ENCODE measurements around the gene C2CD4A. TPM values are rescaled to one million over a fixed set of nuclear protein-coding genes. Genes with fewer than 3 reads are reported as not detected.

Gene C2CD4A
- total and polyA plus RNA-seq, 10 donors = 0.04 to 0.08 (median 0.06) TPM; not detected in 7

- Histone ChIP-seq H3K4me3 (no peak overlapping the region), H3K27me3 (replicated peaks in 1 of 7) (no peaks in the 10 kb centered on the region), H3K4me1 (no peaks in the 10 kb centered on the region), H3K27ac (no peak overlapping the region), H3K9me3 (no peaks in the 10 kb centered on the region), H3K36me3 (no peaks in the 10 kb centered on the region)
- intact Hi-C loops (cut with DNase I; ENCODE audit: low total_unique reads) = no loop called here
- no peak for TF ChIP-seq POLR2AphosphoS5 (IDR thresholded peaks at IDR 0.05)
- no peak for TF ChIP-seq CTCF (IDR thresholded peaks at IDR 0.05 in 8 of 11, conservative IDR thresholded peaks at IDR 0.05 in 3 of 11)
- no peak for TF ChIP-seq POLR2A (IDR thresholded peaks at IDR 0.05)
- WGBS, 5 donors = 64 to 85% (median 82%) methylated on average over 4 of the region's 4 CpGs
- no peak for DNase-seq
These were observed 45.3 kb downstream of the C2CD4A start for GRCh38 chr15:62112081-62112480.

- H3K4me1 ChIP-seq = no peaks in the 10 kb centered on the region
- 76 to 86% (median 83%) methylated on average over 11 of the region's 11 CpGs for WGBS, 5 donors
- no peak overlapping the region for H3K4me3 ChIP-seq
These were observed 46.1 kb downstream of the C2CD4A start for GRCh38 chr15:62112616-62113593.

GRCh38 chr15:62115847-62116246 is 49.1 kb downstream of the C2CD4A start:
- no peaks in the 10 kb centered on the region for H3K9me3 ChIP-seq
- intact Hi-C loops (cut with DNase I; ENCODE audit: low total_unique reads) = no loop called here
- H3K4me3 ChIP-seq = no peak overlapping the region
- 11 to 24% (median 14%) methylated on average over 1 of the region's 1 CpG for WGBS, 5 donors
- peaks cover 0 to 17% (median 5%) of the 10 kb centered on the region in 6 donors for H3K4me1 ChIP-seq
- no peaks in the 10 kb centered on the region for H3K36me3 ChIP-seq
- no peaks in the 10 kb centered on the region for H3K27me3 ChIP-seq (replicated peaks in 1 of 7)
- H3K27ac ChIP-seq = no peak overlapping the region
- DNase-seq = no peak
- TF ChIP-seq POLR2AphosphoS5 (IDR thresholded peaks at IDR 0.05) (no peak), CTCF (IDR thresholded peaks at IDR 0.05 in 8 of 11, conservative IDR thresholded peaks at IDR 0.05 in 3 of 11) (no peak)

More at GRCh38 chr15:62112616-62113593, 46.1 kb downstream of the C2CD4A start:
- TF ChIP-seq POLR2A (IDR thresholded peaks at IDR 0.05) (no peak), POLR2AphosphoS5 (IDR thresholded peaks at IDR 0.05) (no peak), CTCF (IDR thresholded peaks at IDR 0.05 in 8 of 11, conservative IDR thresholded peaks at IDR 0.05 in 3 of 11) (no peak)
- no peaks in the 10 kb centered on the region for H3K36me3 ChIP-seq
- no peak for DNase-seq
- intact Hi-C loops (cut with DNase I; ENCODE audit: low total_unique reads) = no loop called here
- H3K27ac ChIP-seq = no peak overlapping the region
- H3K27me3 ChIP-seq (replicated peaks in 1 of 7) = no peaks in the 10 kb centered on the region
- H3K9me3 ChIP-seq = no peaks in the 10 kb centered on the region

GRCh38 chr15:62118520-62119226 is 51.9 kb downstream of the C2CD4A start:
- WGBS, 5 donors = 75 to 87% (median 84%) methylated on average over 7 of the region's 7 CpGs
- H3K4me3 ChIP-seq = peak overlapping the region in 2 of 8 donors; percentile 26 to 44
- no peak for DNase-seq

More at GRCh38 chr15:62118520-62119226, 51.9 kb downstream of the C2CD4A start:
- Histone ChIP-seq H3K27me3 (replicated peaks in 1 of 7) (no peaks in the 10 kb centered on the region), H3K36me3 (no peaks in the 10 kb centered on the region), H3K9me3 (no peaks in the 10 kb centered on the region), H3K4me1 (peaks cover 0 to 21% (median 8%) of the 10 kb centered on the region in 6 donors), H3K27ac (peak overlapping the region in 7 of 8 donors; percentile 37 to 72 (median 65))
- intact Hi-C loops (cut with DNase I; ENCODE audit: low total_unique reads) = no loop called here
- no peak for TF ChIP-seq POLR2A (IDR thresholded peaks at IDR 0.05)
- TF ChIP-seq CTCF (IDR thresholded peaks at IDR 0.05 in 8 of 11, conservative IDR thresholded peaks at IDR 0.05 in 3 of 11) = no peak
- no peak for TF ChIP-seq POLR2AphosphoS5 (IDR thresholded peaks at IDR 0.05)
